T-helper 2 cell treated with Interferon-gamma antibody and Interleukin-4, amounts not matched to agents 100 ng/mL and 5 ng/mL, for 36 hours (primary cell): Measurements from ENCODE around the gene CCP110. TPM values are rescaled to one million over a fixed set of nuclear protein-coding genes. Genes with fewer than 3 reads are reported as not detected.

Experiments used
- intact Hi-C: fragments of 100-400 bp; cut with micrococcal nuclease; formaldehyde crosslinking; loops from one replicate; pipeline ENCODE4 v1.15.1; 2023
- total RNA-seq: library from RNA; stranded (reverse); gene quantifications from 2 replicates; pipeline ENCODE4 v1.2.3, GENCODE V29; 2022

Gene CCP110
- total RNA-seq, 1 donor from 2014 or later: 35.0 TPM

GRCh38 chr16:19598805-19599510 lies 75.2 kb downstream of the CCP110 start:
- intact Hi-C loops: no loop called here

GRCh38 chr16:19599968-19600716 lies 76.4 kb downstream of the CCP110 start:
- intact Hi-C loops: loop anchor here (5.0 kb wide), 1 partner anchor 117 kb away; the partner anchor contains the start of genes IQCK and KNOP1

- intact Hi-C loops: loop anchor here (1.0 to 5.0 kb wide), 2 partner anchors 116 to 285 kb away; partner anchors contain the start of genes IQCK and KNOP1
Observed at GRCh38 chr16:19601083-19601976, 77.6 kb downstream of the CCP110 start.

Other genes with a start within 250 kb of the CCP110 start
- gene CLEC19A, start 238.2 kb upstream of the CCP110 start, total RNA-seq: not detected in 2 replicates
- not detected in 2 replicates for gene TMC5, start 106.1 kb upstream of the CCP110 start, total RNA-seq
- gene GDE1, start 1.8 kb upstream of the CCP110 start, total RNA-seq: 26.5 and 27.5 TPM in 2 replicates
- gene VPS35L, start 31.8 kb downstream of the CCP110 start, total RNA-seq: 53.8 and 59.5 TPM in 2 replicates
- 22.1 and 22.2 TPM in 2 replicates for gene KNOP1, start 194.3 kb downstream of the CCP110 start, total RNA-seq
- gene IQCK, start 194.3 kb downstream of the CCP110 start, total RNA-seq: 0.52 and 0.93 TPM in 2 replicates